Right lobe of liver (tissue), 6 donors: ENCODE results near the gene DAND5. TPM values are rescaled to one million over a fixed set of nuclear protein-coding genes. Genes with fewer than 3 reads are reported as not detected.
"Not testable (repeated sequence)": the region's sequence is repeated elsewhere in the genome, so short reads cannot be mapped to it uniquely, and the experiment has no call there.

ENCODE experiments used
- ATAC-seq, 4 donors: fragments of 200-7000 bp; cut with Tn5 transposase; one replicate each; pipeline ENCODE4 v1.9.1; 2020; ENCODE audit warnings: mild to moderate bottlenecking in 4 of 4, moderate library complexity in 4 of 4
- DNase-seq, 3 donors: peaks; one replicate each; pipeline ENCODE4 v3.0.0-alpha.2; 2020
- H3K27ac ChIP-seq, 3 donors: fragments of 200-600 bp; one replicate each; pipeline ENCODE4 v1.8.0; 2022
- H3K27me3 ChIP-seq, 2 donors: fragments of 200-600 bp; one replicate each; pipeline ENCODE4 v1.8.0; 2022
- H3K36me3 ChIP-seq, 4 donors: fragments of 200-600 bp; sonication (generic) in 1 of 4; one replicate each; pipeline versions ENCODE4 v1.5.1 to v1.8.0; 2017 to 2022; ENCODE audit warnings: control low read depth in 1 of 4
- H3K4me1 ChIP-seq, 4 donors: fragments of 200-600 bp; sonication (generic) in 1 of 4; one replicate each; pipeline versions ENCODE4 v1.5.1 to v1.8.0; 2017 to 2022; ENCODE audit warnings: control low read depth in 1 of 4
- H3K4me3 ChIP-seq, 3 donors: fragments of 200-600 bp; one replicate each; pipeline ENCODE4 v1.8.0; 2022
- H3K9me3 ChIP-seq, 4 donors: fragments of 200-600 bp; sonication (generic) in 1 of 4; one replicate each; pipeline versions ENCODE4 v1.5.1 to v1.8.0; 2017 to 2022; ENCODE audit warnings: control low read depth in 1 of 4
- POLR2A ChIP-seq: fragments of 450-650 bp; IDR thresholded peaks from one replicate; pipeline ENCODE4 v1.6.1; 2017; ENCODE audit warnings: antibody characterized with exemption, mild to moderate bottlenecking
- WGBS: methylation state at CpG from one replicate; pipeline ENCODE4 v1.1.6; 2018; ENCODE audit warnings: low coverage, low lambda C conversion rate; ENCODE audit not compliant: insufficient coverage; ENCODE audit errors: missing lambda C conversion rate; 5-methylcytosine and 5-hydroxymethylcytosine counted together
- intact Hi-C, 2 donors: fragments of 100-400 bp; cut with DNase I; formaldehyde crosslinking; loops; one replicate each; pipeline versions ENCODE4 v1.11.2 to v1.14.1; 2022
- total RNA-seq, 6 experiments: library from RNA; depleted of rRNA in 2 of 6; stranded (reverse); fragments of >200 nt in 2 of 6; fragmentation: NEBNext Ultra II Directional in 3 of 6; extraction: Animal tissue kit (Norgen Biotek cat#: 25700) in 3 of 6; gene quantifications; one replicate each; pipeline versions ENCODE4 v1.1.0 to v1.2.4, GENCODE V29; 2016 to 2023
- TF ChIP-seq, protein P1 (sequence below), 4 donors: fragments of 200-600 bp in 3 of 4; fragments of 450-650 bp in 1 of 4; IDR thresholded peaks; one replicate each; pipeline versions ENCODE4 v1.5.1 to v1.8.0; 2016 to 2022; ENCODE audit warnings: antibody characterized with exemption in 4 of 4, mild to moderate bottlenecking in 2 of 4
- donor health status: DM: no; HTN: yes; CAD: no.
- donor health status: DM: no; HTN: no; CAD: no.
- donor health status: DM: no; HTN: no; CAD: no.
- donor health status: DM: no; HTN: yes; CAD: no.
- donor health status: DM: no; HTN: yes; CAD: no.

The DAND5 gene
- total RNA-seq, 6 experiments from 2014 or later = not detected

DNA sequence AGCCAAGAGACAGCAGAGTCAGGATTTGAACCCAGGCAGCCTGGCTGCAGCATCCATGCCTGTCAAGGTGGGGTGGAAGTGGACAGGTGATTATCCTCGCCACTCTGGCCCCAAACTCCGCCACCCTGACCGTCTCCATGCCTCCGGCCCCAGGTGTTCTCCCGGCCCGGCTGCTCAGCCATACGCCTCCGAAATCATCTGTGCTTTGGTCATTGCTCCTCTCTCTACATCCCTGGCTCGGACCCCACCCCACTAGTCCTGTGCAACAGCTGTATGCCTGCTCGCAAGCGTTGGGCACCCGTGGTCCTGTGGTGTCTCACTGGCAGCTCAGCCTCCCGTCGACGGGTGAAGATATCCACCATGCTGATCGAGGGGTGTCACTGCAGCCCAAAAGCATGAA lies 3.9 kb downstream of the DAND5 start:
- DNase-seq (no peak), ATAC-seq (no peak)
- H3K36me3 ChIP-seq = no peaks in the 10 kb centered on the region
- no peak overlapping the region for H3K27ac ChIP-seq
- no peaks in the 10 kb centered on the region for H3K27me3 ChIP-seq
- H3K4me3 ChIP-seq = no peak overlapping the region
- TF ChIP-seq, protein P1, sequence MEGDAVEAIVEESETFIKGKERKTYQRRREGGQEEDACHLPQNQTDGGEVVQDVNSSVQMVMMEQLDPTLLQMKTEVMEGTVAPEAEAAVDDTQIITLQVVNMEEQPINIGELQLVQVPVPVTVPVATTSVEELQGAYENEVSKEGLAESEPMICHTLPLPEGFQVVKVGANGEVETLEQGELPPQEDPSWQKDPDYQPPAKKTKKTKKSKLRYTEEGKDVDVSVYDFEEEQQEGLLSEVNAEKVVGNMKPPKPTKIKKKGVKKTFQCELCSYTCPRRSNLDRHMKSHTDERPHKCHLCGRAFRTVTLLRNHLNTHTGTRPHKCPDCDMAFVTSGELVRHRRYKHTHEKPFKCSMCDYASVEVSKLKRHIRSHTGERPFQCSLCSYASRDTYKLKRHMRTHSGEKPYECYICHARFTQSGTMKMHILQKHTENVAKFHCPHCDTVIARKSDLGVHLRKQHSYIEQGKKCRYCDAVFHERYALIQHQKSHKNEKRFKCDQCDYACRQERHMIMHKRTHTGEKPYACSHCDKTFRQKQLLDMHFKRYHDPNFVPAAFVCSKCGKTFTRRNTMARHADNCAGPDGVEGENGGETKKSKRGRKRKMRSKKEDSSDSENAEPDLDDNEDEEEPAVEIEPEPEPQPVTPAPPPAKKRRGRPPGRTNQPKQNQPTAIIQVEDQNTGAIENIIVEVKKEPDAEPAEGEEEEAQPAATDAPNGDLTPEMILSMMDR (IDR thresholded peaks at IDR 0.05) = no peak
- TF ChIP-seq POLR2A = no peak
- peaks cover 0 to 4% (median 0%) of the 10 kb centered on the region in 4 donors for H3K4me1 ChIP-seq
- no peaks in the 10 kb centered on the region for H3K9me3 ChIP-seq
- WGBS = 77% methylated on average over 6 of the region's 16 CpGs
- intact Hi-C loops = loop anchor here (10.0 kb wide), 2 partner anchors 282 to 292 kb away; no protein-coding TSS in a partner anchor

DNA sequence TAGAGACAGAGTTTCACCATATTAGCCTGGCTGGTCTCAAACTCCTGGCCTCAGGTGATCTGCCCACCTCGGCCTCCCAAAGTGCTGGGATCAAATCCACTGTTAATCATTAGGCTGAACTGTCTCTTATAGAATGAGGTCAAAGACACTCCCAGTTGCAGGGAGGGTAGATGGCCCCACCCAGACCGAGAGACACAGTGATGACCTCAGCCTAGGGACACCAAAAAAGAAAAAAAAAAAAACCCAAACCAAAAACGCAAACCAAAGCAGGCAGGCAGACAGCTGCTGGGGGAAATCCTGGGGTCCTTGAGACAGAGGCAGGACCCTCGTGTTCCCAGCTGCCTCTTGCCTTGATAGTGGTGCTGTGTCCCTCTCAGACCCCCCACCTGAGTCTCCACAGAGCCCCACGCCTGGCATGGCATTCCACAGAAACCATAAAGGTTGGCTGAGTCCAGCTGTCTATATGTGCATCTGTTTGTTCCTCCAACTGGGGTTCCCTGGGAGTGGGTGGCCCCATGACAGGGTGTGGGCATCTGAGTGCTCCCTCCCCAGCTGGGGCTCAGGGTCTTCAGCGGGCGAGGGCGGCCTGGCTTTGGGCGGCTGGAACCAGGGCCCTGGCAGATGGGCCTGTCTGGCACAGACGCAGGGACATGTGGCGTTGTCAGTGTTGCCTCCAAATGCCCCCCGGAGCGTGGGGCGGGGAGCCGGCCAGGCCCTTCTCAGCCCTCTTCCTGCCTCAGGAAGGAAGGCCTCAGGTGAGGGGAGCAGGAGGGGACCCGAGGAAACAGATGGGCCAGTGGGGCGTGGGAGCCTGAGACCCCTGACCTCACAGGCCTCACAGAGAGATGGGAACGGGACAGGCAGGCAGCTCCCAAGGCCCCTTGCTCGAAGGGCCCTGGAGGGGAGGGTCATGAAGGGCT lies 5.2 kb downstream of the DAND5 start:
- Histone ChIP-seq H3K27me3 (no peaks in the 10 kb centered on the region), H3K9me3 (no peaks in the 10 kb centered on the region), H3K27ac (no peak overlapping the region), H3K4me3 (no peak overlapping the region), H3K4me1 (peaks cover 0 to 4% (median 0%) of the 10 kb centered on the region in 4 donors), H3K36me3 (no peaks in the 10 kb centered on the region)
- no peak for ATAC-seq
- TF ChIP-seq POLR2A = no peak
- TF ChIP-seq, protein P1 (IDR thresholded peaks at IDR 0.05) = no peak
- 43% methylated on average over 3 of the region's 19 CpGs for WGBS
- intact Hi-C loops = loop anchor here (10.0 kb wide), 2 partner anchors 280 to 290 kb away; no protein-coding TSS in a partner anchor
- no peak for DNase-seq

DNA sequence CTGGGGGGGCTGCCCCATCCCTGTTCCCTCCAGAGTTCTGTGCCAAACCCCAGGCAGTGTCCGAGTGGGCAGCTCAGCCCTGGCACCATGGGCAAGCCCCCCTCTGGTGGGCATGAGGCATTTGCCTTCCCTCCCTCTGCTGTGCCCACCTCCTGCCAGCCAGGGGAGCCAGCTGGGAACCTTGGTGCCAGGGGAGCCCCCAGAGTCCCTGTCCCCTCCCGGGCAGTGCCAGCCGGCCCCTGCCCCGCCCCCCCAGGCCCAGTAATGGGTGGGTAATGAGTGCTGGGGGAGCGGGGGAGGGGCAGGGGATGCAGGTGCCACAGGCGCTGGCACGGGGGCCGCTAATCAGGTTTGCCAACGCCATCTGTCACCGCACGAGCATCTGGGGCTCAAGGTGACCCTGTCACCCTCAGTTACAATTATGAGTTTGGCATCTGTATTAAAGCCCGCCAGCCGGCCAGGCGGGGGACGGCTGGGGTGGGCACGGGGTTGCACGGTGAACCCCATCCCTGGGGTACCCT lies 5.9 kb downstream of the DAND5 start:
- TF ChIP-seq POLR2A = no peak
- TF ChIP-seq, protein P1 (IDR thresholded peaks at IDR 0.05) = no peak
- intact Hi-C loops = loop anchor here (10.0 kb wide), 2 partner anchors 280 to 290 kb away; no protein-coding TSS in a partner anchor
- H3K4me3 ChIP-seq = no peak overlapping the region
- peaks cover 0 to 4% (median 0%) of the 10 kb centered on the region in 4 donors for H3K4me1 ChIP-seq
- no peak overlapping the region for H3K27ac ChIP-seq
- no peak for DNase-seq
- H3K36me3 ChIP-seq = no peaks in the 10 kb centered on the region
- no peaks in the 10 kb centered on the region for H3K27me3 ChIP-seq
- 20% methylated on average over 2 of the region's 17 CpGs for WGBS
- H3K9me3 ChIP-seq = no peaks in the 10 kb centered on the region
- no peak for ATAC-seq

DNA sequence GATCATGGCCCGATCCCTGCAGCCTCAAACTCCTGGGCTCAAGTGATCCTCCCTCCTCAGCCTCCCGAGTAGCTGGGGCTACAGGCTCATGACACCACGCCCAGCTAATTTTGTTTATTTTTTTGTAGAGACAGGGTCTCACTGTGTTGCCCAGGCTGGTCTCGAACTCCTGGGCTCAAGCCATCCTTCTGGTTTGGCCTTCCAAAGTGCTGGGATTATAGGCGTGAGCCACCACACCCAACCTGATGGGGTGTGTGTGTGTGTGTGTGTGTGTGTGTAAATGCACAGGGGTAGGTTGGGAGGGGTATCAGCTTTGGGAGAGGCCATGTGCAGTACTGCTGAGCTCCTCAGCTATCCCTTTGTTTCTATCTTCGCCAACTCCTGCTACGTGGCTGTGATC lies 6.7 kb downstream of the DAND5 start:
- H3K4me1 ChIP-seq, H3K27ac ChIP-seq, ATAC-seq, DNase-seq, H3K36me3 ChIP-seq, H3K9me3 ChIP-seq, H3K4me3 ChIP-seq, H3K27me3 ChIP-seq: not testable (repeated sequence)
- 75% methylated on average over 6 of the region's 7 CpGs for WGBS
- intact Hi-C loops = loop anchor here (10.0 kb wide), 2 partner anchors 279 to 289 kb away; no protein-coding TSS in a partner anchor

DNA sequence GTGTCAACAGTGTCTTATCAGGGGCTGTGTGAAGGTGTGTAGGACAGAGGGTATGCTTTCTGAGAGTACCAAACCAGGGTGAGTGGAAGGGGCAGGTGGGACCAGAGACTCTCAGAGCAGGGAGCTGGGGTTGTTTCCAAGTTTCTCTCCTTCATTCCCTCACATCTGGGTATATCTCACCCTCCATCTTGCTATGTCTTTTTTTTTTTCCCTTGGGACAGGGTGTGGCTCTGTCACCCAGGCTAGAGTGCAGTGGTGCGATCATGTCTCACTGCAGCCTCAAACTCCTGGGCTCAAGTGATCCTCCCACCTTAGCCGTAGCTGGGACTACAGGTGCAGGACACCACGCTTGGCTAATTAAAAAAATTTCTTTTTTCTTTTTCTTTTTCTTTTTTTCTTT lies 10.6 kb downstream of the DAND5 start:
- Histone ChIP-seq H3K4me1 (peaks cover 0 to 4% (median 0%) of the 10 kb centered on the region in 4 donors), H3K9me3 (no peaks in the 10 kb centered on the region), H3K27ac (no peak overlapping the region), H3K36me3 (no peaks in the 10 kb centered on the region), H3K4me3 (no peak overlapping the region), H3K27me3 (no peaks in the 10 kb centered on the region)
- DNase-seq = no peak
- ATAC-seq = no peak
- 89% methylated on average over 3 of the region's 3 CpGs for WGBS
- intact Hi-C loops = loop anchor here (2.0 to 10.0 kb wide), 5 partner anchors 57 to 285 kb away; no protein-coding TSS in a partner anchor
- no peak for TF ChIP-seq POLR2A
- TF ChIP-seq, protein P1 (IDR thresholded peaks at IDR 0.05) = no peak
